Measurements from ENCODE around the gene HOXC13.

Gene HOXC13, protein sequence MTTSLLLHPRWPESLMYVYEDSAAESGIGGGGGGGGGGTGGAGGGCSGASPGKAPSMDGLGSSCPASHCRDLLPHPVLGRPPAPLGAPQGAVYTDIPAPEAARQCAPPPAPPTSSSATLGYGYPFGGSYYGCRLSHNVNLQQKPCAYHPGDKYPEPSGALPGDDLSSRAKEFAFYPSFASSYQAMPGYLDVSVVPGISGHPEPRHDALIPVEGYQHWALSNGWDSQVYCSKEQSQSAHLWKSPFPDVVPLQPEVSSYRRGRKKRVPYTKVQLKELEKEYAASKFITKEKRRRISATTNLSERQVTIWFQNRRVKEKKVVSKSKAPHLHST

DNA sequence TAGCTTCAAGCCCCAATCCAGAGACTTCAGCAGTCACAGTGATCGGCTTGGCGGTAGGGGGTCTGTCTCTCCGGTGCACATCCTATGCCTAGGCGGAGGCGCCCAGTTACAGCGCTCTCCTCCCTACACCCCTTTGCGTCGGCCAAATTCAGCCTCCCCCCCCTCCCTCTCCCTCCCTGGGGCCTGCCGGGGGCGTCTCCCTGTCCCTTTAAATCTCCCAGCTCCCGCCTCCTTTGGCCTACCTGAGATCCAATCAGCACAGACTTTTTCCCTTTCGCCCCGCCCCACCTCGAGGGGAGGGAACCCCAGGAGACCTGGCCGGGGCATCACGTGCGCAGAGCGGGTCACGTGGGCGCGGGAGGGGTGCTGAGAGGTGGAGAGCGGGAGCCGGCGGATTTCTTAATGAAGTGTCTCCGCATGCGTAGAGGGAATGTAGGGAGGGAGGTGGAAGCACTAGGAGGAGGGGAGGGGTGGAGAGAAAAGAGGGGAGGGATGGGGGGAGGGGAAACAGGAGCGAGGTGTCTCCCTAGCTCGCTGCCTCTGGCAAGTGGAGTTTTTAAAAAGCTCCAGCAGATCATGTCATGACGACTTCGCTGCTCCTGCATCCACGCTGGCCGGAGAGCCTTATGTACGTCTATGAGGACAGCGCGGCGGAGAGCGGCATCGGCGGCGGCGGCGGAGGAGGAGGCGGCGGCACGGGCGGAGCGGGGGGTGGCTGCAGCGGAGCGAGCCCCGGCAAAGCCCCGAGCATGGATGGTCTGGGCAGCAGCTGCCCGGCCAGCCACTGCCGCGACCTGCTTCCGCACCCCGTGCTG lies at the start of gene HOXC13:
Gene HOXC13 (plus strand): TSS at position 506 of the 815 bp plus-strand sequence. CDS start 76 bp downstream, at position 582.
- Histone ChIP-seq H3K36me3 (ENCODE audit: control insufficient read depth in 2 of 2, insufficient read depth in 1 of 2, low read length in 2 of 2) (no peaks in the 10 kb centered on the region), H3K9me3 (ENCODE audit: control insufficient read depth, insufficient read depth, low read depth, low read length) (no peaks in the 10 kb centered on the region), H3K4me3 (ENCODE audit: low read depth, low read length) (peak within 1 kb of the TSS; percentile 63), H3K4me1 (ENCODE audit: control insufficient read depth, insufficient read depth, low read length) (peaks cover 6% of the 10 kb centered on the region; the same call in 1 of the 2 replicates), H3K27ac (ENCODE audit: extremely low read depth, low read depth, low read length) (peak within 1 kb of the TSS; percentile 94)
- ChIA-PET POLR2A (interaction anchor here (0.6 to 2.0 kb wide), 18 partner anchors 11 to 662 kb away, joined by 3 to 13 read pairs (median 4); partner anchors contain the start of genes ATP5MC2, CISTR, HOXC10 and HOXC5), CTCF (interaction anchor here (0.5 to 2.2 kb wide), 14 partner anchors 46 to 463 kb away, joined by 3 to 7 read pairs (median 4); partner anchors contain the start of gene HOXC10)
- TF ChIP-seq SCRT1 (tag by site-specific recombination; IDR thresholded peaks at IDR 0.05; ENCODE audit: borderline replicate concordance) (no peak), ZSCAN23 (tag by site-specific recombination; IDR thresholded peaks at IDR 0.05) (no peak), KLF10 (tag by site-specific recombination; IDR thresholded peaks at IDR 0.05) (peak; percentile 98), ZNF621 (tag by site-specific recombination; IDR thresholded peaks at IDR 0.05) (no peak), ZNF626 (tag by site-specific recombination; IDR thresholded peaks at IDR 0.05) (no peak), KLF9 (tag by site-specific recombination; IDR thresholded peaks at IDR 0.05; ENCODE audit: low read depth) (peak; percentile 86), ZSCAN30 (tag by site-specific recombination; IDR thresholded peaks at IDR 0.05) (peak; percentile 83; the same call in 1 of the 2 replicates), SP7 (tag by site-specific recombination; IDR thresholded peaks at IDR 0.05) (peak; percentile 72), ZBTB8A (tag by site-specific recombination; IDR thresholded peaks at IDR 0.05) (peak; percentile 76), ZNF785 (tag by site-specific recombination; IDR thresholded peaks at IDR 0.05) (no peak), ZNF140 (tag by site-specific recombination; IDR thresholded peaks at IDR 0.05) (no peak), ZNF48 (tag by site-specific recombination; IDR thresholded peaks at IDR 0.05) (no peak), ZNF677 (tag by site-specific recombination; IDR thresholded peaks at IDR 0.05) (no peak), ZNF19 (tag by site-specific recombination; IDR thresholded peaks at IDR 0.05; ENCODE audit: low read depth) (no peak), EGR2 (tag by site-specific recombination; IDR thresholded peaks at IDR 0.05; ENCODE audit: low read depth) (peak; percentile 64), ZNF2 (tag by site-specific recombination; IDR thresholded peaks at IDR 0.05) (no peak; the same call in 1 of the 2 replicates), ZNF302 (tag by site-specific recombination; IDR thresholded peaks at IDR 0.05; ENCODE audit: low read depth) (no peak)
- TF ChIP-seq, protein P1, sequence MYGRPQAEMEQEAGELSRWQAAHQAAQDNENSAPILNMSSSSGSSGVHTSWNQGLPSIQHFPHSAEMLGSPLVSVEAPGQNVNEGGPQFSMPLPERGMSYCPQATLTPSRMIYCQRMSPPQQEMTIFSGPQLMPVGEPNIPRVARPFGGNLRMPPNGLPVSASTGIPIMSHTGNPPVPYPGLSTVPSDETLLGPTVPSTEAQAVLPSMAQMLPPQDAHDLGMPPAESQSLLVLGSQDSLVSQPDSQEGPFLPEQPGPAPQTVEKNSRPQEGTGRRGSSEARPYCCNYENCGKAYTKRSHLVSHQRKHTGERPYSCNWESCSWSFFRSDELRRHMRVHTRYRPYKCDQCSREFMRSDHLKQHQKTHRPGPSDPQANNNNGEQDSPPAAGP (tag by site-specific recombination; IDR thresholded peaks at IDR 0.05) = peak; percentile 89
- TF ChIP-seq, protein P2, sequence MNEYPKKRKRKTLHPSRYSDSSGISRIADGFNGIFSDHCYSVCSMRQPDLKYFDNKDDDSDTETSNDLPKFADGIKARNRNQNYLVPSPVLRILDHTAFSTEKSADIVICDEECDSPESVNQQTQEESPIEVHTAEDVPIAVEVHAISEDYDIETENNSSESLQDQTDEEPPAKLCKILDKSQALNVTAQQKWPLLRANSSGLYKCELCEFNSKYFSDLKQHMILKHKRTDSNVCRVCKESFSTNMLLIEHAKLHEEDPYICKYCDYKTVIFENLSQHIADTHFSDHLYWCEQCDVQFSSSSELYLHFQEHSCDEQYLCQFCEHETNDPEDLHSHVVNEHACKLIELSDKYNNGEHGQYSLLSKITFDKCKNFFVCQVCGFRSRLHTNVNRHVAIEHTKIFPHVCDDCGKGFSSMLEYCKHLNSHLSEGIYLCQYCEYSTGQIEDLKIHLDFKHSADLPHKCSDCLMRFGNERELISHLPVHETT (tag by site-specific recombination; IDR thresholded peaks at IDR 0.05) = peak; percentile 30; the same call in 1 of the 2 replicates
- TF ChIP-seq, protein P3, sequence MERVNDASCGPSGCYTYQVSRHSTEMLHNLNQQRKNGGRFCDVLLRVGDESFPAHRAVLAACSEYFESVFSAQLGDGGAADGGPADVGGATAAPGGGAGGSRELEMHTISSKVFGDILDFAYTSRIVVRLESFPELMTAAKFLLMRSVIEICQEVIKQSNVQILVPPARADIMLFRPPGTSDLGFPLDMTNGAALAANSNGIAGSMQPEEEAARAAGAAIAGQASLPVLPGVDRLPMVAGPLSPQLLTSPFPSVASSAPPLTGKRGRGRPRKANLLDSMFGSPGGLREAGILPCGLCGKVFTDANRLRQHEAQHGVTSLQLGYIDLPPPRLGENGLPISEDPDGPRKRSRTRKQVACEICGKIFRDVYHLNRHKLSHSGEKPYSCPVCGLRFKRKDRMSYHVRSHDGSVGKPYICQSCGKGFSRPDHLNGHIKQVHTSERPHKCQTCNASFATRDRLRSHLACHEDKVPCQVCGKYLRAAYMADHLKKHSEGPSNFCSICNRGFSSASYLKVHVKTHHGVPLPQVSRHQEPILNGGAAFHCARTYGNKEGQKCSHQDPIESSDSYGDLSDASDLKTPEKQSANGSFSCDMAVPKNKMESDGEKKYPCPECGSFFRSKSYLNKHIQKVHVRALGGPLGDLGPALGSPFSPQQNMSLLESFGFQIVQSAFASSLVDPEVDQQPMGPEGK (tag by site-specific recombination; IDR thresholded peaks at IDR 0.05) = peak; percentile 99
- TF ChIP-seq, protein P4, sequence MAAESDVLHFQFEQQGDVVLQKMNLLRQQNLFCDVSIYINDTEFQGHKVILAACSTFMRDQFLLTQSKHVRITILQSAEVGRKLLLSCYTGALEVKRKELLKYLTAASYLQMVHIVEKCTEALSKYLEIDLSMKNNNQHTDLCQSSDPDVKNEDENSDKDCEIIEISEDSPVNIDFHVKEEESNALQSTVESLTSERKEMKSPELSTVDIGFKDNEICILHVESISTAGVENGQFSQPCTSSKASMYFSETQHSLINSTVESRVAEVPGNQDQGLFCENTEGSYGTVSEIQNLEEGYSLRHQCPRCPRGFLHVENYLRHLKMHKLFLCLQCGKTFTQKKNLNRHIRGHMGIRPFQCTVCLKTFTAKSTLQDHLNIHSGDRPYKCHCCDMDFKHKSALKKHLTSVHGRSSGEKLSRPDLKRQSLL (tag by site-specific recombination; IDR thresholded peaks at IDR 0.05) = no peak
- TF ChIP-seq, protein P5, sequence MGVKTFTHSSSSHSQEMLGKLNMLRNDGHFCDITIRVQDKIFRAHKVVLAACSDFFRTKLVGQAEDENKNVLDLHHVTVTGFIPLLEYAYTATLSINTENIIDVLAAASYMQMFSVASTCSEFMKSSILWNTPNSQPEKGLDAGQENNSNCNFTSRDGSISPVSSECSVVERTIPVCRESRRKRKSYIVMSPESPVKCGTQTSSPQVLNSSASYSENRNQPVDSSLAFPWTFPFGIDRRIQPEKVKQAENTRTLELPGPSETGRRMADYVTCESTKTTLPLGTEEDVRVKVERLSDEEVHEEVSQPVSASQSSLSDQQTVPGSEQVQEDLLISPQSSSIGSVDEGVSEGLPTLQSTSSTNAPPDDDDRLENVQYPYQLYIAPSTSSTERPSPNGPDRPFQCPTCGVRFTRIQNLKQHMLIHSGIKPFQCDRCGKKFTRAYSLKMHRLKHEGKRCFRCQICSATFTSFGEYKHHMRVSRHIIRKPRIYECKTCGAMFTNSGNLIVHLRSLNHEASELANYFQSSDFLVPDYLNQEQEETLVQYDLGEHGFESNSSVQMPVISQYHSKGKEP (tag by site-specific recombination; IDR thresholded peaks at IDR 0.05) = peak; percentile 38; the same call in 1 of the 2 replicates
- TF ChIP-seq, protein P6, sequence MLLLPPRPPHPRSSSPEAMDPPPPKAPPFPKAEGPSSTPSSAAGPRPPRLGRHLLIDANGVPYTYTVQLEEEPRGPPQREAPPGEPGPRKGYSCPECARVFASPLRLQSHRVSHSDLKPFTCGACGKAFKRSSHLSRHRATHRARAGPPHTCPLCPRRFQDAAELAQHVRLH (tag by site-specific recombination; IDR thresholded peaks at IDR 0.05) = no peak
- TF ChIP-seq, protein P7, sequence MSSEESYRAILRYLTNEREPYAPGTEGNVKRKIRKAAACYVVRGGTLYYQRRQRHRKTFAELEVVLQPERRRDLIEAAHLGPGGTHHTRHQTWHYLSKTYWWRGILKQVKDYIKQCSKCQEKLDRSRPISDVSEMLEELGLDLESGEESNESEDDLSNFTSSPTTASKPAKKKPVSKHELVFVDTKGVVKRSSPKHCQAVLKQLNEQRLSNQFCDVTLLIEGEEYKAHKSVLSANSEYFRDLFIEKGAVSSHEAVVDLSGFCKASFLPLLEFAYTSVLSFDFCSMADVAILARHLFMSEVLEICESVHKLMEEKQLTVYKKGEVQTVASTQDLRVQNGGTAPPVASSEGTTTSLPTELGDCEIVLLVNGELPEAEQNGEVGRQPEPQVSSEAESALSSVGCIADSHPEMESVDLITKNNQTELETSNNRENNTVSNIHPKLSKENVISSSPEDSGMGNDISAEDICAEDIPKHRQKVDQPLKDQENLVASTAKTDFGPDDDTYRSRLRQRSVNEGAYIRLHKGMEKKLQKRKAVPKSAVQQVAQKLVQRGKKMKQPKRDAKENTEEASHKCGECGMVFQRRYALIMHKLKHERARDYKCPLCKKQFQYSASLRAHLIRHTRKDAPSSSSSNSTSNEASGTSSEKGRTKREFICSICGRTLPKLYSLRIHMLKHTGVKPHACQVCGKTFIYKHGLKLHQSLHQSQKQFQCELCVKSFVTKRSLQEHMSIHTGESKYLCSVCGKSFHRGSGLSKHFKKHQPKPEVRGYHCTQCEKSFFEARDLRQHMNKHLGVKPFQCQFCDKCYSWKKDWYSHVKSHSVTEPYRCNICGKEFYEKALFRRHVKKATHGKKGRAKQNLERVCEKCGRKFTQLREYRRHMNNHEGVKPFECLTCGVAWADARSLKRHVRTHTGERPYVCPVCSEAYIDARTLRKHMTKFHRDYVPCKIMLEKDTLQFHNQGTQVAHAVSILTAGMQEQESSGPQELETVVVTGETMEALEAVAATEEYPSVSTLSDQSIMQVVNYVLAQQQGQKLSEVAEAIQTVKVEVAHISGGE (tag by site-specific recombination; conservative IDR thresholded peaks at IDR 0.05; ENCODE audit: low read depth) = peak; percentile 60

Data from HEK293 (cell line).